CD4-positive, alpha-beta T cell treated with Interleukin-4 for 4 hours (primary cell): ENCODE results near the gene KRT16.
"Not testable (repeated sequence)": the region's sequence is repeated elsewhere in the genome, so short reads cannot be mapped to it uniquely, and the experiment has no call there.

Source experiments
- DNase-seq: peaks from one replicate; pipeline ENCODE4 v3.0.0-alpha.2; 2020

Gene KRT16

DNA sequence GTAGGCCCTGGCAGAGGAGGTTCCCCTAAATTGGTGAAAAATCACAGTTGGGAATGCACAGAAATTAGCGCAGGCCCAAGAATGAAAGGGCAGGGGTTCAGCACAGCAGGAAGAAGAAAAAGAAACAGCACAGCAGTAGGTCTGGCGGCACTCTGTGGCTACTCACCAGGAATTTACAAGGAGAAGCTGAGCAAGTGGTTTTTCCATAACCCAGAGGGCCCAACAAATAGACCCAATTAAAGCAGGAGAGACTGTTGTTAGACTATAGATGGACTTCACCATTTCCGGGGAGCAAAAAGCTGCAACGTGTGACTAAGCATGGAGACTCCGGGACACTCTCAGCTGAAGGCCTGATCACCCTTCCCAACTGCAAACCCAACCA is 14.3 kb upstream of the KRT16 start:
- not testable (repeated sequence) for DNase-seq

DNA sequence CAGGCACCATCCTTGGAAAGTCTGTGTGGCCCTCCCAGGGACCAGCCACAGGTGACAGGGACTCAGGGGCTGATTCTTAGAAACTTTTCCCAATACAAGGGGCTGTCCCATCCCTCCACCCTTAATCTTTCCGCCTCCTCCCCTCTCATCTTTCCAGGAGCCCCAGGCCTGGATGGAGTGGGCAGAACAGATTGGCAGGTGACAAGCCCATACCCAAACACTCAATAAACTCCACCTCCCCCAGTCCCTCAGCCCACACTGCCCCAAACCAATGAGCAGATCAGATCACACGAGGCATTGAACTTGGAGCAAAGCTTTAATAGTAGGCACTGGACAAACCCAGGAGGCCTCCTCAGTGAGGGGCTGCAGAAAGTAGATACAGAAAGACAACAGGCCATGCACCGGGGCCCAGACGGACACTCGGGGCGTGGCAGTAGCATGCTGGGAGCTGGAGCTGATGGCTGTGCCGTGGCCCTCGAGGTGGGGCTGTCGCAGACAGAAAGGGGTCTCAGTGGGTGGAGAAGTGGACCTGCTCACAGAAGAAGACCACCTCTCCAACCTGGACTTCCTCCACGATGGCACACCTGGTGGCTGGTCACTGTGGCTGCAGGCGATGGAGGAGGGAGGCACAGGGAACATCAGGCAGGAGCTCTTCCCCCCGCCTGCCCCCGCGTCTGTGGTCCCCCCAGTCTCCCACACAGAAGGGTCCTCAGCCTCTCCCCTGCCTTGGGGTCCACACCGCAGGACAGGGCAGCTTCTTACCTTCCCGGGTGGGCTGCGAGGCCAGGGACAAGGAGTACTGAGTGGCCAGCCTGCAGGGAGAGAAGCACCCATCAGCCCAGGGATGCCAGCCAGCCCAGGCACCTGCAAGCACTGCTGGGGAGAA is 13.7 kb upstream of the KRT16 start:
- DNase-seq: not testable (repeated sequence)

GRCh38 chr17:41625602-41626001 is 13.0 kb upstream of the KRT16 start:
- DNase-seq: no peak

DNA sequence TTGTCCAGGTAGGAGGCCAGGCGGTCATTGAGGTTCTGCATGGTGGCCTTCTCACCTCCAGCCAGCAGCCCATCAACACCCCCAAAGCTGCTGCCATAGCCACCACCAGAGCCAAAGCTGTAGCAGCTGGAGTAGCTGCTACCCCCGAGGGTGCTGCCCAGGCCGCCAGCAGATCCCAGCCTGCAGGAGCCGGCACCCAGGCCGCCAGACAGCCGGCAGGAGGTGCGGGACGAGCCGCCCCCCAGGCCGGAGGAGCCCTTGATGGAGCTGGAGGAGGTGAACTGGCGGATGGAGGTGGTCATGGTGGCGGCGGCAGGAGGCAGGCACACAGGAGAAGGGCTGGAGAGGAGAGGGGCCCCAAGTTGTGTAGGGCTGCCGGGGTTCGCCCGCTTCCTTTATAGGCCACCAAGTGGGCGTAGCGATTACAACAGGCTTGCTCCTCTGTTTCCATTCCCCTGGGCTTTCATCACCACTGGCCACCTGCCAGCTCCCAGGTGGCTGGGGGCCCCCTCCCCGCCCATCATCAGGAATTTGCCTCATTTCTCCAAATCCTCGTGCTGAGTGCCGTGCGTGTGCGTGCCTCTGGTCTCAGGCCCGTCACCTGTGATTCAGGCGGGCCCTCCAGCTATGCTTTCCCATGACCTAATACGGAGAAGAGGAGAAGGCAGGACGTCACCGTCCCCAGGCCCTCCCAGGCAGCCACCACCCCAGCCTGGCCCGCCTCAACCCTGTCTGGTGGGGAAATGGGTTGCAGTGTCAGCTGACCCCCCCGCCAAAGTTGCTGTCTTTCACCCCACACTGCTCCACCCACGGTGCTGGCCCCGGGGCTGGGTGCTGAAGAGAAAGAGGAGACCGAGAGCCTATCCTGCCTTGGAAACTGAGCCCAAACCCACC is 11.9 kb upstream of the KRT16 start, which contains the start of gene KRT17:
KRT17 (minus strand) TSS at position 368 of the 894 bp plus-strand sequence; CDS start at position 302, 66 bp downstream.
- no peak for DNase-seq

DNA sequence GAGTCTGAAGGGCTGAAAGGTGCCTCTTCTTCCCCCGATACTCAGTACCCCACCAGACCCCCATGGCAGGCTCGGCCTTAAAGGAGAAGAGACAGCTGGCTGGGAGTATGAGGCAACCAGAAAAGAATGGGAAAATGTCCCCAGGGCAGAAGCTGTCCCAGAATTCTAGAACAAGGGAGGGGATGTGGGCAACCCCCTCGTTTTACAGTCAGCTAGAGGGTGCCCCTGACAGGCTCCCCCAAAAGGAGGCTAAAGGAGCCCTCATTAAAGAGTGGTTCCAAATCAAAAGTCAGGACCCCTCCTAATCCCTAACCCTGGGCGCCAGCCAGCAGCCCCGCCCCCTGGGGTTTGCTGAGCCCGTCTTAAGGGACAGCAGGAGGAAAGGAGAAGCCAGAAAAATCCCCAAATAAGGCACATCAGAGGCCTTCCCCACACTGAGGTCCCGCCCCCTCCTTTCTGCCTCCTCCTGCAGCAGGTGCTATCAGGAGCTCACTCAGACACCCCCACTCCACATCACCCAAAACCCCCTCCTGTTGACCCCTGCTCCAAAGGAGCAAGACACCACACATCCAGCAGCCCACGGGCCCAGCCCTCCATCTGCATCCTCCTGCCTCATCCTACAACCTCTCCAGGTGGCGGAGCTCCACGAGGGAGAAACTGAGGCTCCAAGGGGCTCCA is 10.8 kb upstream of the KRT16 start:
- DNase-seq: not testable (repeated sequence)

DNA sequence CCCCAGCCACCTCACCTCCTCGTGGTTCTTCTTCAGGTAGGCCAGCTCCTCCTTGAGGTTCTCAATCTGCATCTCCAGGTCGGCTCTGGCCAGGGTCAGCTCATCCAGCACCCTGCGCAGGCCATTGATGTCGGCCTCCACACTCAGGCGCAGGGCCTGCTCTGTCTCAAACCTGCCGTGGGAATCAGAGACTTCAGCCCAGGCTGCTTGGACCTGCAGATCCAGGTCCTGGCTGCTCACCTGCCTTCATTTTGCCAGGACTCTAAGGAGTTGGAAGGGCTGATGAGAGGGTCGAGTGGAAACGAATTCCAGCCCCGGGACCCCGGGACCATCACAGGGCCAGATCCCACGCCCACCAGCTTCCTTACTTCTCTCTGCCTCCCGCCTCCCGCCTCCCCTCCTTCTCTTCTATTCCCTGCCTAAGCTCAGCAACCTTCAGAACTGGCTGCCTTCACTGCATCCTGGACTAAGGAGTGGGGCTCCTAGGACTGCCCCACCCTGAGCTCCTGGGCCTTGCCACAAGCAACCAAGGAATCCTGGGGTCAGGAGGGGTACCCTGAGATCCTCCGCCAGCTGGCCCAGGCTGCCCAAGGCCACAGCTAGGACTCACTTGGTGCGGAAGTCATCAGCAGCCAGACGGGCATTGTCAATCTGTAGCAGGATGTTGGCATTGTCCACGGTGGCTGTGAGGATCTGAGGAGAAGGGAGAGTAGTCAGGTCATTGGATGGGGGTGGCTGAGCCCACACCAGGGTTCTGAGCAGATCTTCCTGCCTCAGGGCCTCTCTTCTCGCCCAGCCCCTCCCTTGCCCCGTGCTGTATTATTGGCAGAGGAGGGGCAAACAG is 10.0 kb upstream of the KRT16 start:
- not testable (repeated sequence) for DNase-seq

GRCh38 chr17:41621916-41622315 is 9.3 kb upstream of the KRT16 start:
- DNase-seq: no peak

GRCh38 chr17:41621435-41621817 is 8.9 kb upstream of the KRT16 start:
- not testable (repeated sequence) for DNase-seq

DNA sequence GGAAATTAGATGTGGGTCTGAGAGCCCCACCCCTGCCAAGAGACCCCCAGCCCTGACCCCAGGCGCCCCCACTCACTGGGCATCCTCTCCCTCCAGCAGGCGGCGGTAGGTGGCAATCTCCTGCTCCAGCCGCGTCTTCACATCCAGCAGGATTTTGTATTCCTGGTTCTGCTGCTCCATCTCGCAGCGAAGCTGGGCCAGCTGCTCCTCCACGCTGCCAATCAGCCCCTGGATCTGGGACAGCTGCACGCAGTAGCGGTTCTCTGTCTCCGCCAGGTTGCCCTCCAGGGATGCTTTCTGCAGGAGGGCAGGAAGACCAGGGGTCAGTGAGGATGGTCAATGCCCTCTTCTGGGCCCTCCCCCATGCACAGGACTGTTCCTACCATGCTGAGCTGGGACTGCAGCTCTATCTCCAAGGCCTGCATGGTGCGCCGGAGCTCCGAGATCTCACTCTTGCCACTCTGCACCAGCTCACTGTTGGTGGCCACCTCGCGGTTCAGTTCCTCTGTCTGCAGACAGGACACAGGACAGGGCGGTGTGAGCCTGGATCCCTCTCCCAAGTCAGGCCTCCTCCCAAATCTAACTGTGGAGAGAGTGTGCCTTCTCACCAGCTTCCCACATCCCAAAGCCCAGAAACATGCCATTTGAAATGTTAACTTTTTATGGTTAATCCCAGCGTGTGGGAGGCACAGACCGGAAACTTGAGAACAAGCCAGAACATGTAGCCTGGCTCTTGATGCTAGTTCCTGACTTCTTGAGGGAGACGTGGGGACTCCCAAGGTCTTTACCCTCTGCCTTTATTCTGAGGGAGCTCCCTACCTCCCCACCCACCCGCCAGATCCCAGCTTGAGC is 8.2 kb upstream of the KRT16 start:
- DNase-seq: no peak

- not testable (repeated sequence) for DNase-seq
These were observed 7.5 kb upstream of the KRT16 start for GRCh38 chr17:41619927-41620582.

GRCh38 chr17:41619036-41619926 is 6.7 kb upstream of the KRT16 start:
- DNase-seq: no peak

DNA sequence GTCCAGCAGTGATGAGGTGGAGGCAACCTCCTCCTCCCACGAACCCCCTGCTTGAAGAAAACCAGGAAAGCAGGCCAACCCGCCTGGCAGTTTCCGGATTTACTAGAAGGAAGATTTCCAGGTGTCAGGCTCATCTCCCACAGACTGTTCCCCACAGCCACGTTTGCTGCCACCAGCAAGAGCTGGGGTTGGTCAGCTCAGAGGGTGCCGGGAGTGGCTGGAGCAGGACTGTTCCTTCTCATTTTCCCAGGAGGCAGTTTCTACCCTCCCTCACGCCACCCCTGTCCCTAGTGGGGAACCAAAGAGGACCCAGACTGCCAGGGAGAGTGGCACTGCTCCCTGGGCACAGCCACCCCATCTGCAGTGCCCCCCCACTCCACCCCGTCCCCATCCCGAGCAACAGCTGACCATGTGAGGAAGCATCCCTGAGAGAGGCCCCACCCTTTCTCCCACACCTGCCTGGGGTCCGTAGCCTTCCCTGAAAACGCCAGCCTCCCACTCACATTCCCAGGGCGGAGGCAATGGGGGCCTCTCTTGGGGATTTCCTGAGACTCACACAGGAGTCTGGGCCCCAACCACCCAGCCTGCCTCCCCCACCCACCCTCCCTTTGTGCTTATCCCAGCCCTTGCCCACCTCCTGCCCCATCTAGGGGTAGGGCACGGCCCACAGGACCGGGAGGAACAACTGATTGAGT is 5.9 kb upstream of the KRT16 start:
- DNase-seq: no peak

DNA sequence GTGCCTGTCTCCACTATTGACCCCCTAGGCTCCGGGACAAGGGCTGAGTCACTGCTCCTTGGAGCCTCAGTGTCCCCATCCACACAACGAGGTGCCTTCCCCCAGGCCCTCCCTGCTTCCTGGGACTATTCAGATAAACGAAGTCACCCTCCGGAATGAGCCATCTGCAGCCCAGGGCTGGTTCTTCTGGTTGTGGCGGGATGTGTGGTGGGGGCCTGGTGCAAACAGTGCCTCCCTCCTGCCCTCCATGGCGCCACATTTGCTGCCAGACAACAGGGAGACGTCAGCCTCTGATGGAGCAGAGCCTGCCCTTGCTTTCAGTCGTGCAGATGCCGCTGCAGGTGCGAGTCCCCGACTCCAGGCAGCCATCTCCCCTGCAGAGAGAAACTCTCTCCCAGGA is 5.1 kb upstream of the KRT16 start:
- no peak for DNase-seq

DNA sequence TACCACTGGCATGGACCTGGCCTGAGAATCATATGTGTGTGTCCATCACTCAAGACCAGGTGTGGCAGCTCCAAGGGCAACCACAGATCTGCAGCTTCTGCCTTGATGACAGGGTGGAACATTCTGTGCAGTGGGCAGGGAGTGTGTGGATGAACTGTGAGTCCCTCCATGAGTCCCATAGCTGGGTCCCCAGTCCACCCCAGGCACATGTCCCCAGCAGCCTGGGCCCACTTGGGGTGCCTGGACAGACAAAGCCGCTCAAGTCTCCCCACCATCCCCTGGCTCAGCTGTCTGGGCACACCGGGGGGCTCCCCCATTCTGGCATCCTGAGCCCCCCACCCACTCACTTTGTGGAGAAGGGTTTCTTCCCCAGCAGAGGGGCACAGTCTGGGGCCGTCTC is 4.6 kb upstream of the KRT16 start:
- no peak for DNase-seq

- not testable (repeated sequence) for DNase-seq
These were observed 3.9 kb upstream of the KRT16 start for GRCh38 chr17:41616486-41616885.

DNA sequence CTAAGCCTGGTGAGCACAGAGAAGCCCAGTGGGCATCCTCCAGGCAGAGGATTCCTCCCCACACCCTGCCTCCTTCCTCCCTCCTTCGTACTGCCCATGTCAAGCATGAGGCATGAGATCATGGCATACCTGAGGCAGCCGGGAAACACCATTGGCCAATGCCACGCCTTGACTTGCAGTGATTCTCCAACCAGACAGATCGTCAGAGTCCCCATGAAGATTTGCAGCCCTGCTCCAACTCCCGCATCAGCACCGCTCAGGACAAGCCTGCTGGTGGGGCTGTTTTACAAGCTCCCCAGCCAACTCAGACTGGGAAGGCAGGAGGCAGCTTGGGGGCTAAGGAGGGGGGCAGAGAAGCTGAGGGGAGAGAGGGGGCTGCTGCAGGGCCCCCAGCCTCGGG is 2.9 kb upstream of the KRT16 start:
- no peak for DNase-seq

DNA sequence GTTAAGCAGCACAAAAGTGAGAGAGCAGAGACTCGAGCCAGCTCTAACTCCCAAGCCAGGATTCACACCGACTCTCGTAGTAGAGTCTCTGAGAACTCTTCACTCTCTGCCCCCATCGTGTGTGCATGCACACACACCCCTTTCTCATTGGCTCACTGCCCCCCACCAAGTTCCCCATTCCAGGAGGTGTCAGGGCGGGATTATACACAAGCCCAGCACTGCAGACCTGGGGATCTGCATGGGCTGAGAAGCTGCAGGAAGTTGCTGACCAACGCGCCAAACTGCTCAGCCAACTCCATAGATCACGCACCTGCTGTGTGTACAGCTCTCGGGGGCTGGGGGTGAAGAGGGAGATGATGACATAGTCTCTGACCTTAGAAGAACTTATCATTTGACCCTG is 2.2 kb upstream of the KRT16 start:
- DNase-seq: not testable (repeated sequence)

DNA sequence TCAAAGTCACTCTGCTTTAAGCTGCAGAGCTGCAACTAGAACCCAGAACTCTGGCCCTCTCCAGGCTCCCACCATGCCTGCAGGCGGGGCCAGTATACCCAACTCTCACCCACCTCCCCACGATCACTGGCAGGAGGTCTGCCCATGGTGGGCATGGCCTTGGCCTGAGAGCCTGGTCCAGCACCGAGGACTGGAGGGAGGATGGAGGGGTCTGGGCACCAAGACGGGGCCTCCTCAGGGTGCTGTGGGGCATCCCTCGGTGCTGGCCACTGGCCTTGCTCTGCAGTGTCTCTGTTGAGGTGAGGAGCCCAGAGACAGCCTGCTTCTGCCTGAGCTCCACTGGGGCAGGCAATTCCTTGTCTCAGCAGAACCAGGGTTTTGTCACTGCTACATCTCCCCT is 1.5 kb upstream of the KRT16 start:
- DNase-seq: no peak
